ENCODE measurements around the gene PDCD11. TPM values are rescaled to one million over a fixed set of nuclear protein-coding genes. Genes with fewer than 3 reads are reported as not detected.
"Not testable (repeated sequence)": the region's sequence is repeated elsewhere in the genome, so short reads cannot be mapped to it uniquely, and the experiment has no call there.

PDCD11 gene
- total RNA-seq (2014; rRNA removed; shearing (Covaris generic)), result 15.3 and 18.1 TPM in 2 replicates

GRCh38 chr10:103396067-103396788 is at the start of gene PDCD11, which contains the start of gene ATP5MK:
PDCD11 (plus strand) TSS chr10:103396626; CDS start chr10:103398427, 1,801 bp downstream.
ATP5MK (minus strand) TSS chr10:103396475; CDS start chr10:103392457, 4,018 bp downstream.
- DNase-seq (ENCODE audit: low read depth), result peak; percentile 97

GRCh38 chr10:103350175-103350516 is 46.3 kb upstream of the PDCD11 start:
- DNase-seq (ENCODE audit: low read depth), result no peak

- DNase-seq (ENCODE audit: low read depth), result peak; percentile 70
These were observed 45.7 kb upstream of the PDCD11 start, which contains the start of gene PCGF6 for GRCh38 chr10:103350517-103351260. PCGF6 (minus strand) TSS chr10:103351140; CDS start chr10:103351066, 74 bp downstream.

- no peak for DNase-seq (ENCODE audit: low read depth)
These were observed 43.1 kb upstream of the PDCD11 start for GRCh38 chr10:103353281-103353680.

GRCh38 chr10:103354567-103354966 is 41.9 kb upstream of the PDCD11 start:
- not testable (repeated sequence) for DNase-seq (ENCODE audit: low read depth)

- no peak for DNase-seq (ENCODE audit: low read depth)
These were observed 40.4 kb upstream of the PDCD11 start for GRCh38 chr10:103355906-103356599.

- DNase-seq (ENCODE audit: low read depth), result not testable (repeated sequence)
These were observed 36.9 kb upstream of the PDCD11 start for GRCh38 chr10:103359493-103359892.

GRCh38 chr10:103360791-103361190 is 35.6 kb upstream of the PDCD11 start:
- DNase-seq (ENCODE audit: low read depth), result peak; percentile 35

GRCh38 chr10:103367379-103367781 is 29.0 kb upstream of the PDCD11 start:
- no peak for DNase-seq (ENCODE audit: low read depth)

- DNase-seq (ENCODE audit: low read depth), result peak; percentile 94
These were observed 28.5 kb upstream of the PDCD11 start, which contains the start of gene TAF5 for GRCh38 chr10:103367782-103368518. TAF5 (plus strand) TSS chr10:103367976; CDS start chr10:103367990, 14 bp downstream.

- DNase-seq (ENCODE audit: low read depth), result no peak
These were observed 22.9 kb upstream of the PDCD11 start for GRCh38 chr10:103373544-103373943.

GRCh38 chr10:103374263-103374662 is 22.2 kb upstream of the PDCD11 start:
- no peak for DNase-seq (ENCODE audit: low read depth)

GRCh38 chr10:103382769-103383168 is 13.7 kb upstream of the PDCD11 start:
- no peak for DNase-seq (ENCODE audit: low read depth)

- DNase-seq (ENCODE audit: low read depth), result no peak
These were observed 2.2 kb upstream of the PDCD11 start for GRCh38 chr10:103394180-103394579.

GRCh38 chr10:103395754-103396066 is 716 bp upstream of the PDCD11 start:
- DNase-seq (ENCODE audit: low read depth), result peak; percentile 8

- no peak for DNase-seq (ENCODE audit: low read depth)
These were observed 312 bp downstream of the PDCD11 start for GRCh38 chr10:103396789-103397087.

GRCh38 chr10:103397191-103397825 is 882 bp downstream of the PDCD11 start:
- DNase-seq (ENCODE audit: low read depth), result peak; percentile 30

GRCh38 chr10:103413564-103413963 is 17.1 kb downstream of the PDCD11 start:
- DNase-seq (ENCODE audit: low read depth), result no peak

- no peak for DNase-seq (ENCODE audit: low read depth)
These were observed 19.2 kb downstream of the PDCD11 start for GRCh38 chr10:103415581-103415980.

GRCh38 chr10:103416436-103417147 is 20.2 kb downstream of the PDCD11 start:
- DNase-seq (ENCODE audit: low read depth), result peak; percentile 57

- not testable (repeated sequence) for DNase-seq (ENCODE audit: low read depth)
These were observed 20.7 kb downstream of the PDCD11 start for GRCh38 chr10:103417148-103417469.
